IPS-18c (cell line): ENCODE measurements around the gene NBPF11.
"Not testable (repeated sequence)": the region's sequence is repeated elsewhere in the genome, so short reads cannot be mapped to it uniquely, and the experiment has no call there.

Experiments used
- H3K4me3 ChIP-seq: 2 replicates; pipeline ENCODE4 v1.7.0; 2013; ENCODE audit warnings: low read depth, mild to moderate bottlenecking, low read length, moderate library complexity; ENCODE audit not compliant: insufficient read depth
- H3K9me3 ChIP-seq: one replicate; pipeline ENCODE4 v1.6.1; 2013; ENCODE audit warnings: mild to moderate bottlenecking, low read length, moderate library complexity; ENCODE audit not compliant: control insufficient read depth, insufficient read depth

The NBPF11 gene

DNA sequence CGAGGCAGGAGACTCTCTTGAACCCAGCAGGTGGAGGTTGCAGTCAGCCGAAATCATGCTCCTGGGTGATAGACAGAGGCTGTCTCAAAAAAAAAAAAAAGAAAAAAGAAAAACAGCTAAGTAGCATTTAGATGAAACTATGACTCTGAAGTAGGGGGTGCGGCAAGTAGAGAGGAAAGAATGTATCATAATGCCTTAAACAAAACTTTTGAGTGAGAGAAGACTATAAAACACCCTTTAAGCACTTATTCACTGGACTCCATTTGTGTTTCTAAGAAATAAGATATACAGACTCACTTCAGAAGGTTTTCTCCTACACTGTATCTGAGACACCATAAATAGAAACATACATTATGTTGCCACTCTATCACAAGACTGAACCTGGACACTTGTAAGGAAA, 74.6 kb downstream of the NBPF11 start:
- H3K9me3 ChIP-seq, H3K4me3 ChIP-seq: not testable (repeated sequence)

- H3K9me3 ChIP-seq, H3K4me3 ChIP-seq: not testable (repeated sequence)
Observed at GRCh38 chr1:148073392-148073791, 78.7 kb downstream of the NBPF11 start.

GRCh38 chr1:148068606-148069005, 83.5 kb downstream of the NBPF11 start:
- H3K9me3 ChIP-seq, H3K4me3 ChIP-seq: not testable (repeated sequence)

DNA sequence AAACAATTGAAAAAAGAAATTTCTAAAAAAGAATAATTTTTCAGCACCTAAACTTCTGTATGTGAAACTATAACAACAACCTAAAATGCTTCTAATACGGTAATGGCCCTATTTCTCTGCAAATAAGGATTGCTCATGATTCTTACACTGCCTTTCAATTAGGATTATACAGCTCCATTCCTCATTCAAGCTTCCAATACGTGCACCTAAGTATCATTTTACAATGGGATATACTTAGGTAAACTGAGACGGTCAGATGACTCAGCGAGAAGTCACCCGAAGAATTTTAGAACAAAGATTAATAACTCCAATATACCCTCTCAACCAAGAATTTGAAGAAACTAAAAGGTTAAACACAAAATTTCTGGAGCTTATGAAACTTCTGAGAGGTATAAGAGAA, 83.9 kb downstream of the NBPF11 start:
- H3K9me3 ChIP-seq, H3K4me3 ChIP-seq: not testable (repeated sequence)

DNA sequence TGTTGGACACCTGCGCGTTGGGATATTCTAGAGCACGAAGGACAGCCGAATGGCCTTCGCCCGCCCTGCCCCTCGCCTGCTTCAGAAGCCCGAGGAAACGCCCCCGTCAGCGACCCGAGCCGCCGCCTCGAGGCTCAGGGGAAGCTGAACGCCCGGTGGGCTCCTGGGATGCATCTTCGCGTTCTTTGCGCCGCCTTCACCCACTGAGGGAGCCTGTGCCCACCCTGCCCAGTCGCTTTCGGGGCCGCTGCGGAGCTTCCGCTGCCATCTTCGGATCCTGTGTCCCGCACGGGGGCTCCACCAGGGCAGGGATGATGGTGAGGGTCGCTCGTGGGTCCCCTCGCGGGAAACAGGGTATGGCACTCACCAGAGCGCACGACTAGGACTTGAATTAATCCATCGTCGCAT, 91.8 kb downstream of the NBPF11 start:
- not testable (repeated sequence) for H3K4me3 ChIP-seq, H3K9me3 ChIP-seq

DNA sequence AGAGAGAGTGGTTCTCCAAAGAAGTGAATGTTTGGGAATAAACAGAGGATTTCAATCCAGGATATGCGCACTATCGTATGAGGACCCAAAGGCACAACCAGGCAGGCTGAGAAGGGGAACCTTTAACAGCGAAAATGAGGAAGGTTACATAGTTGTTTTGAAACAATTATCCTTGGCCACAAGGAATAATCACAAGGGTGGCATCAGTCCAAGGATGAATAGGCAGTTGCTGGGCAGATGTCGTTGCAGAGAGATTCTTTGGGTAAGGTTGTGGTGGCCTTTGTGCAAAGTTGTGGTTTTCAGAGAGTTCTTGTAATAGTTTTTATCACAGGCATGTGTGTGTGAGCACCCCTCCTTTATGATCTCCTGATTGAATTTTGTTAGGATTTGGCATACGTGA, 94.7 kb downstream of the NBPF11 start:
- not testable (repeated sequence) for H3K9me3 ChIP-seq, H3K4me3 ChIP-seq
